HepG2 (cell line): ENCODE measurements around the gene RNF208. TPM values are rescaled to one million over a fixed set of nuclear protein-coding genes. Genes with fewer than 3 reads are reported as not detected.

Experiments
- ARID3A ChIP-seq: IDR thresholded peaks from 2 replicates; pipeline ENCODE4 v1.6.1; 2012; ENCODE audit warnings: low read depth, low read length, improper control_type of control experiment
- CBX1 ChIP-seq: IDR thresholded peaks from one replicate; pipeline ENCODE4 v1.6.1; 2016; ENCODE audit warnings: antibody characterized with exemption, low read depth
- GFI1 ChIP-seq: sonication (generic); formaldehyde crosslinking; IDR thresholded peaks from 2 replicates; pipeline ENCODE4 v1.5.0; 2020; ENCODE audit warnings: missing genetic modification reagents, mild to moderate bottlenecking, borderline replicate concordance
- HIVEP1 ChIP-seq: sonication (generic); formaldehyde crosslinking; IDR thresholded peaks from 2 replicates; pipeline ENCODE4 v1.4.0; 2020; ENCODE audit warnings: mild to moderate bottlenecking, missing genetic modification reagents
- RFXAP ChIP-seq: sonication (generic); formaldehyde crosslinking; IDR thresholded peaks from 2 replicates; pipeline ENCODE4 v1.4.0; 2020; ENCODE audit warnings: missing genetic modification reagents, borderline replicate concordance
- ZHX2 ChIP-seq, 2 experiments: sonication (generic) in 1 of 2; formaldehyde crosslinking in 1 of 2; IDR thresholded peaks; 2 replicates each; pipeline versions ENCODE4 v1.6.1 to v1.9.0; 2014 to 2022; ENCODE audit warnings: antibody characterized with exemption in 1 of 2, borderline replicate concordance in 1 of 2, inconsistent platforms in 1 of 2, low read depth in 1 of 2, missing genetic modification reagents in 1 of 2
- polyA plus RNA-seq, 8 experiments: library from polyadenylated mRNA; depleted of rRNA in 3 of 8; stranded (reverse) in 7 of 8; unstranded in 1 of 8; fragments of >200 nt; fragmentation: Illumina TruSeq in 4 of 8; extraction: Trizol in 4 of 8; gene quantifications; 2 replicates each; pipeline versions ENCODE4 v1.2.1 to v1.2.3, GENCODE V29; 2011 to 2016; ENCODE audit warnings: low read depth in 4 of 8, missing spikeins in 1 of 8, mixed read lengths in 1 of 8; ENCODE audit not compliant: insufficient read depth in 1 of 8
- total RNA-seq, 5 experiments: library from RNA; depleted of rRNA; stranded (reverse); fragments of >200 nt; fragmentation: Illumina TruSeq; extraction: Trizol; gene quantifications; 2 replicates each; pipeline ENCODE4 v1.2.3, GENCODE V29; 2016; ENCODE audit warnings: low read depth in 1 of 5
- TF ChIP-seq, protein P1 (sequence below): sonication (generic); formaldehyde crosslinking; IDR thresholded peaks from 2 replicates; pipeline ENCODE4 v1.4.0; 2020; ENCODE audit warnings: missing genetic modification reagents
- TF ChIP-seq, protein P2 (sequence below): sonication (generic); formaldehyde crosslinking; IDR thresholded peaks from 2 replicates; pipeline ENCODE4 v1.5.0; 2020; ENCODE audit warnings: mild to moderate bottlenecking, missing genetic modification reagents
- TF ChIP-seq, protein P3 (sequence below): sonication (generic); formaldehyde crosslinking; IDR thresholded peaks from 2 replicates; pipeline ENCODE4 v1.5.1; 2020; ENCODE audit warnings: mild to moderate bottlenecking, missing genetic modification reagents, moderate library complexity

RNF208 gene
- total and polyA plus RNA-seq, 2 of the 13 experiments (the other 11 are each of a cell fraction or from before 2014, with no cell fraction given): 1.6 to 2.1 TPM

DNA sequence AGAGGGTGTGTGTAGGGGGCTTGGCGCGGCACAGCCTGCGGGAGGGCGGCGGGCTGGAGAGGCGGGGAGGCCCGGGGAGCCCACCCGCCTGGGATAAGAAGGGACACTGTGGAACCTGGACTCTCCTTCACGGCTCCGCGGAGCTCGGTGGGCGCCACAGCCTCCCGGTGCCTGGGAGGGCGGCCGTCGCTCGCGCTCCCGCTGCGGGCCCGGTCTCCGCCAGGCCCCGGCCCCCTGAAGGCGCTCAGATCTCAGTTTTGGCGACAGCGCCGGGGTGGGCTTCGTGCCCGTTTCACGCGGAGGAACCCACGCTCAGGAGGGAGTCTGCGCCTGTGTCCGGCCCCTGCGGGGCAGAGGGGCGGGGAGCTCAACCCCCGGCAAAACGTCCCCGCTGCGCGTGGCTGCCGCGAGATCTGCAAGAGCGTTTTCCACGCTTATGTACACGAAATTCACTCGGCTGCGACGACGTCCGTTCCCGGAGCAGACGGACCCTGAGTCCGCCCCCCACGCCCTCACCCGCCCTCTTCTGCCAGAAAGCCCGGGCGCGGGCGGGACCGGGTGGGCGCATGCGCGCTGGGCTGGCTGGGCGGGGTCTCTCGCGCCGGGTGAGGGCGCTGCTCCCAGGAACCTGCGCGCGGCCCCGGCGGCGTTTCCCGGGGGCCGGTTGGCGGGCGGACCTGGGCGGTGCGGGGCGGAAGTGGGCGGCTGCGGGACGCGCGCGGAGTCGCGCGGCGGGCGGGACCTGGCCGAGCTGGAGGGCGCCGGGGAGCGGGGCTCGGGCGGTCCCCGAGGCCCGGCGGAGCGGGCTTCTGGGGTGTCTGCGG lies 32.8 kb upstream of the RNF208 start, which contains the start of gene NELFB (continued):
- TF ChIP-seq, protein P1, sequence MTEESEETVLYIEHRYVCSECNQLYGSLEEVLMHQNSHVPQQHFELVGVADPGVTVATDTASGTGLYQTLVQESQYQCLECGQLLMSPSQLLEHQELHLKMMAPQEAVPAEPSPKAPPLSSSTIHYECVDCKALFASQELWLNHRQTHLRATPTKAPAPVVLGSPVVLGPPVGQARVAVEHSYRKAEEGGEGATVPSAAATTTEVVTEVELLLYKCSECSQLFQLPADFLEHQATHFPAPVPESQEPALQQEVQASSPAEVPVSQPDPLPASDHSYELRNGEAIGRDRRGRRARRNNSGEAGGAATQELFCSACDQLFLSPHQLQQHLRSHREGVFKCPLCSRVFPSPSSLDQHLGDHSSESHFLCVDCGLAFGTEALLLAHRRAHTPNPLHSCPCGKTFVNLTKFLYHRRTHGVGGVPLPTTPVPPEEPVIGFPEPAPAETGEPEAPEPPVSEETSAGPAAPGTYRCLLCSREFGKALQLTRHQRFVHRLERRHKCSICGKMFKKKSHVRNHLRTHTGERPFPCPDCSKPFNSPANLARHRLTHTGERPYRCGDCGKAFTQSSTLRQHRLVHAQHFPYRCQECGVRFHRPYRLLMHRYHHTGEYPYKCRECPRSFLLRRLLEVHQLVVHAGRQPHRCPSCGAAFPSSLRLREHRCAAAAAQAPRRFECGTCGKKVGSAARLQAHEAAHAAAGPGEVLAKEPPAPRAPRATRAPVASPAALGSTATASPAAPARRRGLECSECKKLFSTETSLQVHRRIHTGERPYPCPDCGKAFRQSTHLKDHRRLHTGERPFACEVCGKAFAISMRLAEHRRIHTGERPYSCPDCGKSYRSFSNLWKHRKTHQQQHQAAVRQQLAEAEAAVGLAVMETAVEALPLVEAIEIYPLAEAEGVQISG (CRISPR knock-in tag): peak; percentile 94
- TF ChIP-seq CBX1: no peak
- no peak for TF ChIP-seq GFI1 (CRISPR knock-in tag)
- TF ChIP-seq, protein P2, sequence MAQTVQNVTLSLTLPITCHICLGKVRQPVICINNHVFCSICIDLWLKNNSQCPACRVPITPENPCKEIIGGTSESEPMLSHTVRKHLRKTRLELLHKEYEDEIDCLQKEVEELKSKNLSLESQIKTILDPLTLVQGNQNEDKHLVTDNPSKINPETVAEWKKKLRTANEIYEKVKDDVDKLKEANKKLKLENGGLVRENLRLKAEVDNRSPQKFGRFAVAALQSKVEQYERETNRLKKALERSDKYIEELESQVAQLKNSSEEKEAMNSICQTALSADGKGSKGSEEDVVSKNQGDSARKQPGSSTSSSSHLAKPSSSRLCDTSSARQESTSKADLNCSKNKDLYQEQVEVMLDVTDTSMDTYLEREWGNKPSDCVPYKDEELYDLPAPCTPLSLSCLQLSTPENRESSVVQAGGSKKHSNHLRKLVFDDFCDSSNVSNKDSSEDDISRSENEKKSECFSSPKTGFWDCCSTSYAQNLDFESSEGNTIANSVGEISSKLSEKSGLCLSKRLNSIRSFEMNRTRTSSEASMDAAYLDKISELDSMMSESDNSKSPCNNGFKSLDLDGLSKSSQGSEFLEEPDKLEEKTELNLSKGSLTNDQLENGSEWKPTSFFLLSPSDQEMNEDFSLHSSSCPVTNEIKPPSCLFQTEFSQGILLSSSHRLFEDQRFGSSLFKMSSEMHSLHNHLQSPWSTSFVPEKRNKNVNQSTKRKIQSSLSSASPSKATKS (CRISPR knock-in tag): no peak
- peak; percentile 86 for TF ChIP-seq ZHX2 (IDR thresholded peaks at IDR 0.05; ENCODE audit: low read depth)
- TF ChIP-seq ZHX2 (CRISPR knock-in tag; IDR thresholded peaks at IDR 0.05; ENCODE audit: borderline replicate concordance): no peak
- TF ChIP-seq, protein P3, sequence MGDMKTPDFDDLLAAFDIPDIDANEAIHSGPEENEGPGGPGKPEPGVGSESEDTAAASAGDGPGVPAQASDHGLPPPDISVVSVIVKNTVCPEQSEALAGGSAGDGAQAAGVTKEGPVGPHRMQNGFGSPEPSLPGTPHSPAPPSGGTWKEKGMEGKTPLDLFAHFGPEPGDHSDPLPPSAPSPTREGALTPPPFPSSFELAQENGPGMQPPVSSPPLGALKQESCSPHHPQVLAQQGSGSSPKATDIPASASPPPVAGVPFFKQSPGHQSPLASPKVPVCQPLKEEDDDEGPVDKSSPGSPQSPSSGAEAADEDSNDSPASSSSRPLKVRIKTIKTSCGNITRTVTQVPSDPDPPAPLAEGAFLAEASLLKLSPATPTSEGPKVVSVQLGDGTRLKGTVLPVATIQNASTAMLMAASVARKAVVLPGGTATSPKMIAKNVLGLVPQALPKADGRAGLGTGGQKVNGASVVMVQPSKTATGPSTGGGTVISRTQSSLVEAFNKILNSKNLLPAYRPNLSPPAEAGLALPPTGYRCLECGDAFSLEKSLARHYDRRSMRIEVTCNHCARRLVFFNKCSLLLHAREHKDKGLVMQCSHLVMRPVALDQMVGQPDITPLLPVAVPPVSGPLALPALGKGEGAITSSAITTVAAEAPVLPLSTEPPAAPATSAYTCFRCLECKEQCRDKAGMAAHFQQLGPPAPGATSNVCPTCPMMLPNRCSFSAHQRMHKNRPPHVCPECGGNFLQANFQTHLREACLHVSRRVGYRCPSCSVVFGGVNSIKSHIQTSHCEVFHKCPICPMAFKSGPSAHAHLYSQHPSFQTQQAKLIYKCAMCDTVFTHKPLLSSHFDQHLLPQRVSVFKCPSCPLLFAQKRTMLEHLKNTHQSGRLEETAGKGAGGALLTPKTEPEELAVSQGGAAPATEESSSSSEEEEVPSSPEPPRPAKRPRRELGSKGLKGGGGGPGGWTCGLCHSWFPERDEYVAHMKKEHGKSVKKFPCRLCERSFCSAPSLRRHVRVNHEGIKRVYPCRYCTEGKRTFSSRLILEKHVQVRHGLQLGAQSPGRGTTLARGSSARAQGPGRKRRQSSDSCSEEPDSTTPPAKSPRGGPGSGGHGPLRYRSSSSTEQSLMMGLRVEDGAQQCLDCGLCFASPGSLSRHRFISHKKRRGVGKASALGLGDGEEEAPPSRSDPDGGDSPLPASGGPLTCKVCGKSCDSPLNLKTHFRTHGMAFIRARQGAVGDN (CRISPR knock-in tag): peak; percentile 48
- no peak for TF ChIP-seq ARID3A
- no peak for TF ChIP-seq HIVEP1 (CRISPR knock-in tag)
- TF ChIP-seq RFXAP: peak; percentile 88
